Left cardiac atrium (tissue), 4 donors: ENCODE data around the gene GRP. TPM values are rescaled to one million over a fixed set of nuclear protein-coding genes. Genes with fewer than 3 reads are reported as not detected.
"Not testable (repeated sequence)": the region's sequence is repeated elsewhere in the genome, so short reads cannot be mapped to it uniquely, and the experiment has no call there.

Experiments used
- ATAC-seq, 2 donors: fragments of 200-7000 bp; cut with Tn5 transposase; one replicate each; pipeline ENCODE4 v1.9.1; 2020; ENCODE audit warnings: mild to moderate bottlenecking in 2 of 2, moderate library complexity in 2 of 2
- DNase-seq: peaks from one replicate; pipeline ENCODE4 v3.0.0-alpha.2; 2020
- intact Hi-C, 2 donors: fragments of 100-400 bp; cut with DNase I; formaldehyde crosslinking; loops; one replicate each; pipeline versions ENCODE4 v1.14.1 to v1.15.1; 2022 to 2023
- total RNA-seq, 2 donors: library from RNA; stranded (reverse); fragmentation: NEBNext Ultra II Directional; extraction: Animal tissue kit (Norgen Biotek cat#: 25700); gene quantifications; one replicate each; pipeline ENCODE4 v1.2.1, GENCODE V29; 2021
- donor health status: DM: no; HTN: yes; CAD: no.
- donor health status: DM: no; HTN: yes; CAD: no; lungs with severe emphysema.
- donor health status: DM: yes; HTN: yes; CAD: no.
- donor health status: Dilated cardiomyopathy.

The GRP gene
- total RNA-seq, 2 donors from 2014 or later, result not detected

GRCh38 chr18:59222341-59222740 is 2.4 kb downstream of the GRP start:
- intact Hi-C loops, result no loop called here
- ATAC-seq (no peak), DNase-seq (no peak)

- intact Hi-C loops, result no loop called here
- DNase-seq, result no peak
- no peak for ATAC-seq
These were observed 8.4 kb downstream of the GRP start for GRCh38 chr18:59228351-59228750.

- no peak for DNase-seq
- ATAC-seq, result no peak
- intact Hi-C loops, result no loop called here
These were observed 9.2 kb downstream of the GRP start for GRCh38 chr18:59229191-59229590.

- intact Hi-C loops, result no loop called here
- DNase-seq (no peak), ATAC-seq (no peak)
These were observed 9.9 kb downstream of the GRP start for GRCh38 chr18:59229701-59230443.

GRCh38 chr18:59231114-59231513 is 11.2 kb downstream of the GRP start:
- DNase-seq, result no peak
- intact Hi-C loops, result no loop called here
- ATAC-seq, result no peak

- DNase-seq, result no peak
- intact Hi-C loops, result no loop called here
- ATAC-seq, result no peak
These were observed 11.9 kb downstream of the GRP start for GRCh38 chr18:59231877-59232276.

- DNase-seq (no peak), ATAC-seq (no peak)
- intact Hi-C loops, result no loop called here
These were observed 12.5 kb downstream of the GRP start for GRCh38 chr18:59232309-59233016.

GRCh38 chr18:59233017-59233410 is 13.1 kb downstream of the GRP start:
- intact Hi-C loops, result no loop called here
- DNase-seq (no peak), ATAC-seq (no peak)

- DNase-seq, result no peak
- no peak for ATAC-seq
- intact Hi-C loops, result no loop called here
These were observed 18.4 kb downstream of the GRP start for GRCh38 chr18:59238385-59238784.

- ATAC-seq, result no peak
- DNase-seq, result no peak
- intact Hi-C loops, result no loop called here
These were observed 19.7 kb downstream of the GRP start for GRCh38 chr18:59239642-59240041.

GRCh38 chr18:59242906-59243305 is 22.9 kb downstream of the GRP start:
- intact Hi-C loops, result no loop called here
- ATAC-seq, result no peak
- DNase-seq, result no peak

- DNase-seq, result no peak
- intact Hi-C loops, result loop anchor here in 1 of 2 donors (5.0 kb wide), 1 partner anchor 156 kb away; no protein-coding TSS in a partner anchor
These were observed 26.8 kb downstream of the GRP start for GRCh38 chr18:59246796-59247195.

GRCh38 chr18:59249199-59249774 is 29.3 kb downstream of the GRP start:
- peak; percentile 79 to 85 for ATAC-seq
- intact Hi-C loops, result loop anchor here in 1 of 2 donors (5.0 kb wide), 1 partner anchor 153 kb away; no protein-coding TSS in a partner anchor

More at GRCh38 chr18:59246796-59247195, 26.8 kb downstream of the GRP start:
- ATAC-seq, result no peak

GRCh38 chr18:59255491-59255890 is 35.5 kb downstream of the GRP start:
- DNase-seq, ATAC-seq, intact Hi-C loops: not testable (repeated sequence)

More at GRCh38 chr18:59249199-59249774, 29.3 kb downstream of the GRP start:
- no peak for DNase-seq

- DNase-seq, ATAC-seq, intact Hi-C loops: not testable (repeated sequence)
These were observed 41.9 kb downstream of the GRP start for GRCh38 chr18:59261842-59262241.

GRCh38 chr18:59262243-59262642 is 42.3 kb downstream of the GRP start:
- ATAC-seq, intact Hi-C loops, DNase-seq: not testable (repeated sequence)

GRCh38 chr18:59263661-59264060 is 43.7 kb downstream of the GRP start:
- intact Hi-C loops, result no loop called here

GRCh38 chr18:59264121-59264571 is 44.2 kb downstream of the GRP start:
- DNase-seq (no peak), ATAC-seq (no peak)
- intact Hi-C loops, result no loop called here

More at GRCh38 chr18:59263661-59264060, 43.7 kb downstream of the GRP start:
- ATAC-seq, result no peak
- no peak for DNase-seq

- DNase-seq, result no peak
- peak in 1 of 2 donors; percentile 10 for ATAC-seq
- intact Hi-C loops, result no loop called here
These were observed 44.8 kb downstream of the GRP start for GRCh38 chr18:59264651-59265245.
